ENCODE measurements around the gene SPAG17. TPM values are rescaled to one million over a fixed set of nuclear protein-coding genes. Genes with fewer than 3 reads are reported as not detected.

SPAG17 gene
- total and polyA plus RNA-seq, 4 donors, result 11.7 to 35.5 (median 15.0) TPM

- Histone ChIP-seq H3K4me3 (ENCODE audit: low read depth, low read length) (no peak overlapping the region), H3K4me1 (ENCODE audit: control insufficient read depth, insufficient read depth, low read length) (no peaks in the 10 kb centered on the region), H3K27ac (ENCODE audit: low read depth, low read length) (no peak overlapping the region), H3K9me3 (ENCODE audit: control insufficient read depth, insufficient read depth, low read length) (no peaks in the 10 kb centered on the region), H3K36me3 (ENCODE audit: control insufficient read depth, insufficient read depth, low read length) (no peaks in the 10 kb centered on the region), H3K27me3 (ENCODE audit: control insufficient read depth, insufficient read depth, low read length) (no peaks in the 10 kb centered on the region)
- no peak for DNase-seq (ENCODE audit: low read depth in 4 of 6, low spot score in 6 of 6)
- no CpG with 5 or more reads among the region's 8 CpGs for WGBS (ENCODE audit: insufficient coverage)
Observed at GRCh38 chr1:118136187-118136941, 48.7 kb downstream of the SPAG17 start.

- H3K36me3 ChIP-seq (ENCODE audit: control insufficient read depth, insufficient read depth, low read length), result no peaks in the 10 kb centered on the region
- WGBS (ENCODE audit: insufficient coverage), result 94% methylated on average over 4 of the region's 5 CpGs
- no peak overlapping the region for H3K27ac ChIP-seq (ENCODE audit: low read depth, low read length)
- DNase-seq (ENCODE audit: low read depth in 4 of 6, low spot score in 6 of 6), result no peak
- H3K27me3 ChIP-seq (ENCODE audit: control insufficient read depth, insufficient read depth, low read length), result no peaks in the 10 kb centered on the region
- no peak overlapping the region for H3K4me3 ChIP-seq (ENCODE audit: low read depth, low read length)
- H3K4me1 ChIP-seq (ENCODE audit: control insufficient read depth, insufficient read depth, low read length), result no peaks in the 10 kb centered on the region
- no peaks in the 10 kb centered on the region for H3K9me3 ChIP-seq (ENCODE audit: control insufficient read depth, insufficient read depth, low read length)
Observed at GRCh38 chr1:118132000-118132399, 53.0 kb downstream of the SPAG17 start.

- H3K4me1 ChIP-seq (ENCODE audit: control insufficient read depth, insufficient read depth, low read length), result no peaks in the 10 kb centered on the region
- no peak overlapping the region for H3K27ac ChIP-seq (ENCODE audit: low read depth, low read length)
- no peaks in the 10 kb centered on the region for H3K27me3 ChIP-seq (ENCODE audit: control insufficient read depth, insufficient read depth, low read length)
- no peak for DNase-seq (ENCODE audit: low read depth in 4 of 6, low spot score in 6 of 6)
- 89% methylated on average over 1 of the region's 1 CpG for WGBS (ENCODE audit: insufficient coverage)
- H3K36me3 ChIP-seq (ENCODE audit: control insufficient read depth, insufficient read depth, low read length), result no peaks in the 10 kb centered on the region
- no peaks in the 10 kb centered on the region for H3K9me3 ChIP-seq (ENCODE audit: control insufficient read depth, insufficient read depth, low read length)
- H3K4me3 ChIP-seq (ENCODE audit: low read depth, low read length), result no peak overlapping the region
Observed at GRCh38 chr1:118128761-118129160, 56.3 kb downstream of the SPAG17 start.

- H3K27me3 ChIP-seq (ENCODE audit: control insufficient read depth, insufficient read depth, low read length), result no peaks in the 10 kb centered on the region
- H3K4me3 ChIP-seq (ENCODE audit: low read depth, low read length), result no peak overlapping the region
- no peak overlapping the region for H3K27ac ChIP-seq (ENCODE audit: low read depth, low read length)
- DNase-seq (ENCODE audit: low read depth in 4 of 6, low spot score in 6 of 6), result no peak
- H3K4me1 ChIP-seq (ENCODE audit: control insufficient read depth, insufficient read depth, low read length), result no peaks in the 10 kb centered on the region
- H3K9me3 ChIP-seq (ENCODE audit: control insufficient read depth, insufficient read depth, low read length), result no peaks in the 10 kb centered on the region
- WGBS (ENCODE audit: insufficient coverage), result no CpG with 5 or more reads among the region's 3 CpGs
- no peaks in the 10 kb centered on the region for H3K36me3 ChIP-seq (ENCODE audit: control insufficient read depth, insufficient read depth, low read length)
Observed at GRCh38 chr1:118124064-118124463, 61.0 kb downstream of the SPAG17 start.

- Histone ChIP-seq H3K4me3 (ENCODE audit: low read depth, low read length) (no peak overlapping the region), H3K27me3 (ENCODE audit: control insufficient read depth, insufficient read depth, low read length) (no peaks in the 10 kb centered on the region), H3K36me3 (ENCODE audit: control insufficient read depth, insufficient read depth, low read length) (no peaks in the 10 kb centered on the region), H3K9me3 (ENCODE audit: control insufficient read depth, insufficient read depth, low read length) (no peaks in the 10 kb centered on the region), H3K27ac (ENCODE audit: low read depth, low read length) (no peak overlapping the region), H3K4me1 (ENCODE audit: control insufficient read depth, insufficient read depth, low read length) (no peaks in the 10 kb centered on the region)
- no CpG with 5 or more reads among the region's 3 CpGs for WGBS (ENCODE audit: insufficient coverage)
- DNase-seq (ENCODE audit: low read depth in 4 of 6, low spot score in 6 of 6), result no peak
Observed at GRCh38 chr1:118123116-118123839, 61.8 kb downstream of the SPAG17 start.

- Histone ChIP-seq H3K4me3 (ENCODE audit: low read depth, low read length) (no peak overlapping the region), H3K27ac (ENCODE audit: low read depth, low read length) (no peak overlapping the region), H3K36me3 (ENCODE audit: control insufficient read depth, insufficient read depth, low read length) (no peaks in the 10 kb centered on the region), H3K9me3 (ENCODE audit: control insufficient read depth, insufficient read depth, low read length) (no peaks in the 10 kb centered on the region), H3K4me1 (ENCODE audit: control insufficient read depth, insufficient read depth, low read length) (no peaks in the 10 kb centered on the region), H3K27me3 (ENCODE audit: control insufficient read depth, insufficient read depth, low read length) (no peaks in the 10 kb centered on the region)
- 89% methylated on average over 2 of the region's 4 CpGs for WGBS (ENCODE audit: insufficient coverage)
- no peak for DNase-seq (ENCODE audit: low read depth in 4 of 6, low spot score in 6 of 6)
Observed at GRCh38 chr1:118122234-118123004, 62.6 kb downstream of the SPAG17 start.

- DNase-seq (ENCODE audit: low read depth in 4 of 6, low spot score in 6 of 6), result no peak
- Histone ChIP-seq H3K4me3 (ENCODE audit: low read depth, low read length) (no peak overlapping the region), H3K4me1 (ENCODE audit: control insufficient read depth, insufficient read depth, low read length) (no peaks in the 10 kb centered on the region), H3K27ac (ENCODE audit: low read depth, low read length) (no peak overlapping the region), H3K27me3 (ENCODE audit: control insufficient read depth, insufficient read depth, low read length) (no peaks in the 10 kb centered on the region), H3K9me3 (ENCODE audit: control insufficient read depth, insufficient read depth, low read length) (no peaks in the 10 kb centered on the region), H3K36me3 (ENCODE audit: control insufficient read depth, insufficient read depth, low read length) (no peaks in the 10 kb centered on the region)
- 90% methylated on average over 1 of the region's 2 CpGs for WGBS (ENCODE audit: insufficient coverage)
Observed at GRCh38 chr1:118118873-118119463, 66.1 kb downstream of the SPAG17 start.

- Histone ChIP-seq H3K9me3 (ENCODE audit: control insufficient read depth, insufficient read depth, low read length) (no peaks in the 10 kb centered on the region), H3K27ac (ENCODE audit: low read depth, low read length) (no peak overlapping the region), H3K4me1 (ENCODE audit: control insufficient read depth, insufficient read depth, low read length) (no peaks in the 10 kb centered on the region), H3K4me3 (ENCODE audit: low read depth, low read length) (no peak overlapping the region), H3K27me3 (ENCODE audit: control insufficient read depth, insufficient read depth, low read length) (no peaks in the 10 kb centered on the region), H3K36me3 (ENCODE audit: control insufficient read depth, insufficient read depth, low read length) (no peaks in the 10 kb centered on the region)
- 27% methylated on average over 5 of the region's 5 CpGs for WGBS (ENCODE audit: insufficient coverage)
- no peak for DNase-seq (ENCODE audit: low read depth in 4 of 6, low spot score in 6 of 6)
Observed at GRCh38 chr1:118118469-118118868, 66.6 kb downstream of the SPAG17 start.

- no peak overlapping the region for H3K27ac ChIP-seq (ENCODE audit: low read depth, low read length)
- H3K4me3 ChIP-seq (ENCODE audit: low read depth, low read length), result no peak overlapping the region
- no peaks in the 10 kb centered on the region for H3K36me3 ChIP-seq (ENCODE audit: control insufficient read depth, insufficient read depth, low read length)
- 68% methylated on average over 3 of the region's 4 CpGs for WGBS (ENCODE audit: insufficient coverage)
- no peaks in the 10 kb centered on the region for H3K27me3 ChIP-seq (ENCODE audit: control insufficient read depth, insufficient read depth, low read length)
- DNase-seq (ENCODE audit: low read depth in 4 of 6, low spot score in 6 of 6), result no peak
- H3K9me3 ChIP-seq (ENCODE audit: control insufficient read depth, insufficient read depth, low read length), result no peaks in the 10 kb centered on the region
- H3K4me1 ChIP-seq (ENCODE audit: control insufficient read depth, insufficient read depth, low read length), result no peaks in the 10 kb centered on the region
Observed at GRCh38 chr1:118117521-118117920, 67.5 kb downstream of the SPAG17 start.

All from spinal cord (tissue), 10 donors.